H1 (cell line): ENCODE results near the gene MYH10. TPM values are rescaled to one million over a fixed set of nuclear protein-coding genes. Genes with fewer than 3 reads are reported as not detected.

ENCODE experiments used
- BRCA1 ChIP-seq: IDR thresholded peaks from 2 replicates; pipeline ENCODE4 v1.6.1; 2012; ENCODE audit warnings: low read depth, low read length, improper control_type of control experiment
- CBX8 ChIP-seq: fragments of 300-800, 300-1000 bp; sonication (generic); IDR thresholded peaks from 2 replicates; pipeline ENCODE4 v1.7.1; 2016; ENCODE audit warnings: low read depth, low read length, borderline replicate concordance
- CHD1 ChIP-seq: IDR thresholded peaks from 2 replicates; pipeline ENCODE4 v1.6.1; 2012; ENCODE audit warnings: low read depth, low read length, improper control_type of control experiment
- CTBP2 ChIP-seq: IDR thresholded peaks from 2 replicates; pipeline ENCODE4 v1.7.0; 2011; ENCODE audit warnings: borderline replicate concordance, mild to moderate bottlenecking, moderate library complexity, mixed read lengths, low read length; ENCODE audit not compliant: insufficient read depth, insufficient read length
- FOSL1 ChIP-seq: IDR thresholded peaks from 2 replicates; pipeline ENCODE4 v1.6.1; 2011; ENCODE audit warnings: mild to moderate bottlenecking, low read depth, low read length, moderate library complexity; ENCODE audit not compliant: insufficient read depth
- JUND ChIP-seq: IDR thresholded peaks from 2 replicates; pipeline ENCODE4 v1.6.1; 2011; ENCODE audit warnings: mild to moderate bottlenecking, improper control_type of control experiment, low read length
- RAD21 ChIP-seq, 2 experiments: IDR thresholded peaks in 1 of 2; conservative IDR thresholded peaks in 1 of 2; 2 replicates each; pipeline ENCODE4 v1.6.1; 2011; ENCODE audit warnings: low read depth in 2 of 2, low read length in 2 of 2, improper control_type of control experiment in 1 of 2, inconsistent platforms in 1 of 2, mild to moderate bottlenecking in 1 of 2, moderate library complexity in 1 of 2
- RFX5 ChIP-seq: IDR thresholded peaks from 2 replicates; pipeline ENCODE4 v1.6.1; 2011; ENCODE audit warnings: low read depth, low read length, improper control_type of control experiment, borderline replicate concordance
- RXRA ChIP-seq: IDR thresholded peaks from 2 replicates; pipeline ENCODE4 v1.6.1; 2011; ENCODE audit warnings: low read depth, mild to moderate bottlenecking, low read length, moderate library complexity; ENCODE audit not compliant: insufficient read depth
- SIN3A ChIP-seq, 2 experiments: IDR thresholded peaks in 1 of 2; conservative IDR thresholded peaks in 1 of 2; 2 replicates each; pipeline ENCODE4 v1.6.1; 2011 to 2012; ENCODE audit warnings: low read length in 2 of 2, improper control_type of control experiment in 1 of 2, low read depth in 1 of 2, mild to moderate bottlenecking in 1 of 2
- SP4 ChIP-seq: IDR thresholded peaks from 2 replicates; pipeline ENCODE4 v1.6.1; 2012; ENCODE audit warnings: low read length, inconsistent platforms
- TAF7 ChIP-seq: optimal IDR thresholded peaks from 2 replicates; pipeline ENCODE3; 2011; ENCODE audit warnings: low read depth, mild to moderate bottlenecking, inconsistent platforms, low read length, moderate library complexity, borderline replicate concordance
- TCF12 ChIP-seq: IDR thresholded peaks from 2 replicates; pipeline ENCODE4 v1.6.1; 2011; ENCODE audit warnings: low read depth, mild to moderate bottlenecking, low read length
- TEAD4 ChIP-seq: IDR thresholded peaks from 2 replicates; pipeline ENCODE4 v1.6.1; 2012; ENCODE audit warnings: low read depth, low read length, inconsistent platforms, mixed read lengths
- YY1 ChIP-seq: IDR thresholded peaks from 2 replicates; pipeline ENCODE4 v1.6.1; 2011; ENCODE audit warnings: low read depth, mild to moderate bottlenecking, low read length
- polyA plus RNA-seq, 7 experiments: library from polyadenylated mRNA; depleted of rRNA in 3 of 7; stranded (reverse) in 5 of 7; unstranded in 2 of 7; fragments of >200 nt in 5 of 7; fragments of 200-250 nt in 2 of 7; gene quantifications; 1 replicate in 5 of 7; 2 replicates in 1 of 7; 4 replicates in 1 of 7; pipeline versions ENCODE4 v1.2.1 to v1.2.3, GENCODE V29; 2011 to 2013; ENCODE audit warnings: missing spikeins in 2 of 7, mixed read lengths in 2 of 7
- total RNA-seq: library from RNA; stranded (reverse); fragmentation: NEBNext Ultra II Directional; extraction: Animal tissue kit (Norgen Biotek cat#: 25700); gene quantifications from 2 replicates; pipeline ENCODE4 v1.2.1, GENCODE V29; 2021
- TF ChIP-seq, protein P1 (sequence below): IDR thresholded peaks from 2 replicates; pipeline ENCODE4 v1.6.1; 2012; ENCODE audit warnings: inconsistent platforms
- TF ChIP-seq, protein P2 (sequence below): IDR thresholded peaks from 2 replicates; pipeline ENCODE4 v1.6.1; 2012; ENCODE audit warnings: low read length, inconsistent platforms
- TF ChIP-seq, protein P3 (sequence below): IDR thresholded peaks from 2 replicates; pipeline ENCODE4 v1.6.1; 2012; ENCODE audit warnings: inconsistent platforms
- TF ChIP-seq, protein P4 (sequence below), 3 experiments: IDR thresholded peaks; 1 replicate in 2 of 3; 2 replicates in 1 of 3; pipeline versions ENCODE4 v1.5.1 to v1.6.1; 2011; ENCODE audit warnings: low read length in 3 of 3, mild to moderate bottlenecking in 3 of 3, inconsistent platforms in 2 of 3, low read depth in 1 of 3, moderate library complexity in 1 of 3; ENCODE audit not compliant: insufficient read depth in 1 of 3; ENCODE audit errors: control extremely low read depth in 1 of 3

Gene MYH10
- total and polyA plus RNA-seq, 2 of the 8 experiments (the other 6 are each of a cell fraction or from before 2014, with no cell fraction given), result 64.1 to 289 TPM

DNA sequence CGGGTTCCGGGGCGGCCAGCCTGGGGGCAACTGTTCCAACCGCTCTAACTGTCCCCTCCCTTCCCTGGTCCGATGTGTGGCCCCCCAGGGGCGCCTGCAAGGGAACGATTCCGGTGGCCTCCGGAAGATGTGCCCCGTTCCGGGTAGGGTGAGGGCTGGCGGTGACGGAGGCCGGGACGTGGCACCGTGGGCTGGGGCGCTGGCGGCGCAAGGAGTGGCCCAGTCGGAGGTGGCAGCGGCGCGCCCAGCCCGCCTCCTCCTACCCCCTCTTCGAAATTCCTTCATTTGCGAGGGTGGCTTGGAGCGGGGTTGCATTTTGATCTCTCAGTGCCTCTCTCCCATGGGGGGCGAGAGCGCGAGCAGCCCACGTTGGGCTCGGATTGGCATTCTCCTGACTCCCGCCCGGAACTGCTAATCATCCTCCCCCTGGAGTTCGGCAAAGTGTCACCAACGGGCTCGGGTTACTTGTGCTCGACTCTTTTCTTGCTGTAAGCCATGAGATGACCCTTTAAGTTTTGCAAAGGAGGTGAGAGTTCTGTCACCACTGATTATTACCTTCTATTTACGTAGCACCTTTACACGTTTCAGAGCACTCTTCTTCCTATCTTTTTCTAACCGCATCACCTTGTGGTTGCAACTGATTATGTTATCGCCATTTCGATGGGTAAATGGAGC, 194.2 kb downstream of the MYH10 start (continued):
- TF ChIP-seq, protein P1, sequence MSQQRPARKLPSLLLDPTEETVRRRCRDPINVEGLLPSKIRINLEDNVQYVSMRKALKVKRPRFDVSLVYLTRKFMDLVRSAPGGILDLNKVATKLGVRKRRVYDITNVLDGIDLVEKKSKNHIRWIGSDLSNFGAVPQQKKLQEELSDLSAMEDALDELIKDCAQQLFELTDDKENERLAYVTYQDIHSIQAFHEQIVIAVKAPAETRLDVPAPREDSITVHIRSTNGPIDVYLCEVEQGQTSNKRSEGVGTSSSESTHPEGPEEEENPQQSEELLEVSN, result no peak
- TF ChIP-seq, protein P2, sequence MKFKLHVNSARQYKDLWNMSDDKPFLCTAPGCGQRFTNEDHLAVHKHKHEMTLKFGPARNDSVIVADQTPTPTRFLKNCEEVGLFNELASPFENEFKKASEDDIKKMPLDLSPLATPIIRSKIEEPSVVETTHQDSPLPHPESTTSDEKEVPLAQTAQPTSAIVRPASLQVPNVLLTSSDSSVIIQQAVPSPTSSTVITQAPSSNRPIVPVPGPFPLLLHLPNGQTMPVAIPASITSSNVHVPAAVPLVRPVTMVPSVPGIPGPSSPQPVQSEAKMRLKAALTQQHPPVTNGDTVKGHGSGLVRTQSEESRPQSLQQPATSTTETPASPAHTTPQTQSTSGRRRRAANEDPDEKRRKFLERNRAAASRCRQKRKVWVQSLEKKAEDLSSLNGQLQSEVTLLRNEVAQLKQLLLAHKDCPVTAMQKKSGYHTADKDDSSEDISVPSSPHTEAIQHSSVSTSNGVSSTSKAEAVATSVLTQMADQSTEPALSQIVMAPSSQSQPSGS, result no peak
- TF ChIP-seq, protein P3, sequence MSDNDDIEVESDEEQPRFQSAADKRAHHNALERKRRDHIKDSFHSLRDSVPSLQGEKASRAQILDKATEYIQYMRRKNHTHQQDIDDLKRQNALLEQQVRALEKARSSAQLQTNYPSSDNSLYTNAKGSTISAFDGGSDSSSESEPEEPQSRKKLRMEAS, result no peak
- TF ChIP-seq TEAD4 (no peak; the same call in 1 of the 2 replicates), TAF7 (no peak), FOSL1 (no peak), RFX5 (no peak), CTBP2 (peak; percentile 63), TCF12 (no peak), SP4 (no peak), JUND (no peak), CHD1 (no peak), SIN3A (conservative IDR thresholded peaks at IDR 0.05 in 1 of 2, IDR thresholded peaks at IDR 0.05 in 1 of 2; ENCODE audit: low read depth in 1 of 2, low read length in 2 of 2) (peak in 1 of 2 experiments; percentile 27; a peak in 1 of 4 replicates), BRCA1 (no peak), RAD21 (IDR thresholded peaks at IDR 0.05 in 1 of 2, conservative IDR thresholded peaks at IDR 0.05 in 1 of 2; ENCODE audit: low read depth in 2 of 2, low read length in 2 of 2) (no peak), CBX8 (no peak), RXRA (no peak), YY1 (no peak)
- TF ChIP-seq, protein P4, sequence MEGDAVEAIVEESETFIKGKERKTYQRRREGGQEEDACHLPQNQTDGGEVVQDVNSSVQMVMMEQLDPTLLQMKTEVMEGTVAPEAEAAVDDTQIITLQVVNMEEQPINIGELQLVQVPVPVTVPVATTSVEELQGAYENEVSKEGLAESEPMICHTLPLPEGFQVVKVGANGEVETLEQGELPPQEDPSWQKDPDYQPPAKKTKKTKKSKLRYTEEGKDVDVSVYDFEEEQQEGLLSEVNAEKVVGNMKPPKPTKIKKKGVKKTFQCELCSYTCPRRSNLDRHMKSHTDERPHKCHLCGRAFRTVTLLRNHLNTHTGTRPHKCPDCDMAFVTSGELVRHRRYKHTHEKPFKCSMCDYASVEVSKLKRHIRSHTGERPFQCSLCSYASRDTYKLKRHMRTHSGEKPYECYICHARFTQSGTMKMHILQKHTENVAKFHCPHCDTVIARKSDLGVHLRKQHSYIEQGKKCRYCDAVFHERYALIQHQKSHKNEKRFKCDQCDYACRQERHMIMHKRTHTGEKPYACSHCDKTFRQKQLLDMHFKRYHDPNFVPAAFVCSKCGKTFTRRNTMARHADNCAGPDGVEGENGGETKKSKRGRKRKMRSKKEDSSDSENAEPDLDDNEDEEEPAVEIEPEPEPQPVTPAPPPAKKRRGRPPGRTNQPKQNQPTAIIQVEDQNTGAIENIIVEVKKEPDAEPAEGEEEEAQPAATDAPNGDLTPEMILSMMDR (IDR thresholded peaks at IDR 0.05; ENCODE audit: control extremely low read depth in 1 of 3, insufficient read depth in 1 of 3, low read depth in 1 of 3, low read length in 3 of 3), result no peak
